Measurements from ENCODE around the gene LAMTOR2.
"Not testable (repeated sequence)": the region's sequence is repeated elsewhere in the genome, so short reads cannot be mapped to it uniquely, and the experiment has no call there.

LAMTOR2 gene

DNA sequence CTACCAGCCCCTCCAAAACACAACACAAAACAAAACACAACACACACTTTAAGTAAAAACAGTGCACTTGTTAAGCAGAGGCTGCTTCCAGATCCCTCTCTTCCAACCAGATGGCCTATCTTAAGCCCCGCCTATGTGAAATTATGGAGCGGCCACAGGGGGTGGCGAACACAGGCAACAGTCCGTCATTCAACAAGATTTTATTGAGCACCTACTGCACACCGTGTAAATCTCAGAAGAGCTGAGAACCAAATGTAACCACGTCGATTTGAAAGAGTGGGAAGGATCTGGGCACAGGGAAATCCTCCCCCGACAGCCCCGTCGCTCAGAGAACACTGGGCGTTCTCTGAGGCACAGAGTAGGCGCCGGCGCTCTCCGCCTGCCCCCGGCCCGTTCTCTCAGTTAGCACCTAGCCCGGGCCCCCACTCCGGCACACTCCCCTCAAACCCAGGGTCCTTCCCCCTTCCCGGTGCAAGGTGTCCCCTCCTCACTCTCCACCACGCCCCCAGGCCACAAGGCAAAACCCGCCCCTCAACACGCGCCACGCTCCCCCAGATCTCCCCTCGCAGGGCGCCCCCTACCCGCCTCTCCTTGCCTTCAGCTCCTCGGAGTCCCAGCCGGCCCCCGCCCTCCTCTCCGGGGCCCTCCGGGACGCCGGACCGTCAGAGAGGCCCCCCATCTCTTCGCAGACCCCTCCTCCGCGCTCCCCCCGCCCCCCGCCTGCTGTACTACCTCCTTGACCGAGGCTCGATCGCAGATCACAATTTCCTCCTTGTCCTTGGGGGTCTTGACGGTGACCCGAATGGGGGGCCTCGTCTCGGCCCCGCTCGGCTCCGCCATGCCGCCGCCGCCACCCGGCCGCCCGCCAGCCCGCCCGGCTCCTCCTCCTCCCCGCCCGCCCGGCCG lies 1.5 kb upstream of the LAMTOR2 start:
- peak in 1 of 2 experiments; percentile 22 for DNase-seq

DNA sequence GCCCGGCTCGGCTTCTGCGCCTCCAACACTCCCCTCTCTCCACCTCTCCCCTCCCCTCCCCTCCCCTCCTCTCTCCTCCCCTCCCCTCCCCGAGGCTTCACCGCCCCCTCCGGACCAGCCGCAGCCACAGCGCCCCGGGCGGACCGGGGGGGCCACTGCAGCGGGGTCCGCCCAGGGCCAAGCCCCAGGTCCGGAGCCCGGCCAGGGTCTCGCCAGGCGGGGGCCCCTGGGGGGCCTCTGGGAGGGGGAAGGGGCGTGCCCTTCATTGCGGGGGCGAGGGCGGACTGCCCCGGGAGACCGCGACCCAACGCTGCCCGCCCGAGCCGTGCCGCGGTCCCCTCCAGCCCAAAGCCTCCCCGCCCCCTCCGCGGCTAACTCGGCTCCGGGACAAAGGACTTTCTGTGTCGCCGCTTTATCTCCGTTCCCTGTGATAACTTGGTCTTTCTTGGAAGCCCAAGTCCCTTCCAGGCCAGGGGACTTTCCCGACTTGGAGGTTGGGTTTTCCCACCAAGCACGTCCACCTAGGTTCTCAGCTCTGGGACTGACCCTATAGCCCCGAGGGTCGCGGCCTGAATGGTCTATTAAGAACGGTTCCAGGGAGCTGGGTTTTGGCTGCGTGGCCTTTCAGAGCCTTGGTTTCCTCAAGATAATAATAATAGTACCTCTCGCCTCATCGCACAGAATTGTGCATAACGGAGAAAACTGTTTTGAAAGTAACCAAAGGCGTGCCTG lies 648 bp upstream of the LAMTOR2 start, which contains the start of gene UBQLN4:
TSS of gene UBQLN4 (minus strand) at position 31 of the 732 bp plus-strand sequence. CDS start 97 bp downstream, outside the sequence.
- peak; percentile 91 to 96 for DNase-seq

DNA sequence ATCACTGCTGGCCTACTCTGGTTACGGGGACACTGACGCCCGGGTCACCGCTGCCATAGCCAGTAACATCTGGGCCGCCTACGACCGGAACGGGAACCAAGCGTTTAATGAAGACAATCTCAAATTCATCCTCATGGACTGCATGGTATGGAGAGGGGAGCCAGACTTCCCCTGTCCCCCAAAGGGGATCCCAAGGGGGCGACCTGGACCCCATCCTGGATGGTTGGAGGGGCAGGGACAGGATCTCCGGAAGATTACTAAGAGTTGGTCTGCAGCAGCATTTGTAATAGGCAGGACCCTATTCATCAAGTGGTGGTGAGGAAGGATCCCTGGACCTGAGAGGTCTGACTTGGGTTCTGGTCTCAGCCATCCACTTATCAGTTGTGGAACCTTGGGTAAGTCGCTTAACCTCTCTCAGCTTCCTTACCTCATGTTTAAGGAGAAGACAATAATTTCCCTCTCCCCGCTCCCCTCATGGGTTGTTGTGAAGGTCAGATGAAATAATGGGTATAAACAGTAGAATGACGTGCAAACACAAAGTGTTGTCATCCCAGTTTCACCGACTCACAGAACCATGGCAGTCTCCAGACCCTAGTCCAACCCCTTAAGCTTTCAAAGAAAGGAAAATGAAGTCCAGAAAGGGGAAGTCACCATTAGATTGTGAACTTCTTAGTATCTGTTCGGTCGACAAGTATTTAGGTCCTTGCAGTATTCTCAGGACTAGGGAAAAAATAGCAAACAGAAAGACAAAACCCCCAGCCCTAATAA lies 883 bp downstream of the LAMTOR2 start:
- DNase-seq: no peak

GRCh38 chr1:156056326-156056849 lies 1.8 kb downstream of the LAMTOR2 start:
- DNase-seq: no peak

DNA sequence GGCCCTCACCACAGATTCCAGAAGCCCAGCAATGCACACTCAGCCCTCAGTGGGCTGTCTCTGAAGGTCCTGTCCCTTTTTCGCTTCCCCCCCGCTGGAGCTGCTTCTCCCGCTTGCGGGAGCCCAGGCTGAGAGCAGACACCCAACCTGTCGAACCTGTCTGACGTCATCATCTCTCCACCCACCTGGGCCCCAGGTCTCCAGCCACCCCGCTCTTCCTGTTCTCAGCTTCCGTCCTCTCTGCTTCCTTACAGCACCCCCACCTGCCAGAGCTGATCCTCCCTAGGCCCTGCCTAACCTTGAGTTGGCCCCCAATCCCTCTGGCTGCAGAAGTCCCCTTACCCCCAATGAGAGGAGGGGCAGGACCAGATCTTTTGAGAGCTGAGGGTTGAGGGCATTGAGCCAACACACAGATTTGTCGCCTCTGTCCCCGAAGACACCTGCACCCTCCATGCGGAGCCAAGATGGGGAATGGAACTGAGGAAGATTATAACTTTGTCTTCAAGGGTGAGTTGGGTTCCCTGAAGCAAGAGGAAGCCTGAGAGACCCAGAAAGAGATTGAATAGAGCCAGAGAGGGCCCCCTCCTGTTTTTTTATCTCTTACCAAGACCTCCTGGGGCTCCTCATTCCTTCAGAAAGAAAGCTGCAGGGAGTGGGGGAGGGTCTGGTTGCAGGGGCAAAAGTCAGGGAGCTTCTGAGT lies 6.5 kb downstream of the LAMTOR2 start, which contains the start of gene RAB25:
TSS of gene RAB25 (plus strand) at position 224 of the 700 bp plus-strand sequence. CDS start at position 465, 241 bp downstream.
- no peak for DNase-seq

DNA sequence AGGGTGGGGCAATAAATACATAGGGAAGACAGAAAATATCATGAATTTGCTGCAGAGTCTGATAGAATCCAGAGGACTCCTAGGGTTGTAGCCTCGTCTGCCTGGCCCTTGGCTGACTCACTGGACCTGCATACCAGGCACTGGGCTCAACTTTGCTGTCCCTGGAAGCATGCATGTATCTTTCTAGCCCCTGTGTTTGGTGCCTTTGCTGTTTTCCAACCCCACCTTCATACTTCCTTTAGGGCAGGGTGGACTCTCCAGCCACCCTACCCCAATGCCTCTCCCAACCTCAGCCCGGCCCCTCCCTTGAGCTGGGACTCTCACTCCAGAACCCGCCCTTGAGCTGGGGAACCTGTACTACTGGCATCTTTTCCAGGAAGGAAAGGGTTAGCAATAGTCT lies 7.6 kb downstream of the LAMTOR2 start:
- no peak for DNase-seq

GRCh38 chr1:156063997-156064285 lies 9.4 kb downstream of the LAMTOR2 start:
- no peak for DNase-seq

GRCh38 chr1:156064615-156065014 lies 10.0 kb downstream of the LAMTOR2 start:
- DNase-seq: no peak

GRCh38 chr1:156065212-156065611 lies 10.6 kb downstream of the LAMTOR2 start:
- DNase-seq: no peak

- DNase-seq: no peak
These were observed 11.3 kb downstream of the LAMTOR2 start for GRCh38 chr1:156065871-156066270.

DNA sequence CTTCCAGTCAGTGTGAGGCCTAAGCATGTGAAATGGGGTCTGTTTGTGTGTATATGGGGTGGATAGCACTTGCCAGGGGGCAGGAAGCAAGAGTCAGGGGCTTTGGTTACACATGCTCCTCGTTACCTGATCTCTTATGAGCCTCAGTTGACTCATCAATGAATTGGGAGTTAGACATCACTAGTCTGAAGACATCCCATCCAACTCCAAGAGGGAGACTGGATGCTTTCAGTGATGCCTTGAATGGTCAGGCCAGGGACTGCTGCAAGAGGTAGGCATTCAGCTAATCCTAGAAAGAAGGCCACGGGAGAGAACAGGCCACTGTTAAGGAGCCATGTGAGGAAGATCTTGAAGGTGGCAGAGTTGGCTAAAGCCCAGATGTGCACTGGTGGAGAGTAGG lies 12.7 kb downstream of the LAMTOR2 start:
- DNase-seq: no peak

DNA sequence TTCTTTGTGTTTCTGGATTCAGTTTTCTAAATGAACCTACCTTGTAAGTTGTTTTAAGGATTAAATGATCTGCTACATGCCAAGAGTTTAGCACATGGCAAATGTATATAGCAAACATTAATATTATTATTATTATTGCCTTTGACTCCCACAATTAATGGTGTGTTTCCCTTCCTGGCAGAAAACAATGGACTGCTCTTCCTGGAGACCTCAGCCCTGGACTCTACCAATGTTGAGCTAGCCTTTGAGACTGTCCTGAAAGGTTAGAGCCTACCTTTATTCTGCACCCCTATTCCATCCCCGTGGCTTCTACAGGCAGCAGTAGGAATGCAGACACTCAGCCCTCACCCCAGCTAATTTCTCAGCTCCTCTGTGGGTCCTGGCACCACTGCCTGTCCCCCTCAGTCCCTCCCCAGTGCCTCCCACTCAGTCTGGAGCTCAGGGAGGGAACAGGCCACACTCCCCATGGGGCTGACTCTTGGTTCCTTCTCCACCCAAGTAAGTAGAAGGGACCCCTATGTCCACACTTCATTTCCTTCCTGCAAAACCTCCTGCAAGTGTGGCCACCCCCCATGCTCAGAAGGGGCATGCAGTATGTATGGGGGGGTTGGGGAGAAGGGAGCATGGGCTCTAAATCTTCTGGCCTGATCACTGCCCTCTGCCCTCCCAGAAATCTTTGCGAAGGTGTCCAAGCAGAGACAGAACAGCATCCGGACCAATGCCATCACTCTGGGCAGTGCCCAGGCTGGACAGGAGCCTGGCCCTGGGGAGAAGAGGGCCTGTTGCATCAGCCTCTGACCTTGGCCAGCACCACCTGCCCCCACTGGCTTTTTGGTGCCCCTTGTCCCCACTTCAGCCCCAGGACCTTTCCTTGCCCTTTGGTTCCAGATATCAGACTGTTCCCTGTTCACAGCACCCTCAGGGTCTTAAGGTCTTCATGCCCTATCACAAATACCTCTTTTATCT lies 15.2 kb downstream of the LAMTOR2 start:
- DNase-seq: no peak

- no peak for DNase-seq
These were observed 16.0 kb downstream of the LAMTOR2 start for GRCh38 chr1:156070548-156070947.

DNA sequence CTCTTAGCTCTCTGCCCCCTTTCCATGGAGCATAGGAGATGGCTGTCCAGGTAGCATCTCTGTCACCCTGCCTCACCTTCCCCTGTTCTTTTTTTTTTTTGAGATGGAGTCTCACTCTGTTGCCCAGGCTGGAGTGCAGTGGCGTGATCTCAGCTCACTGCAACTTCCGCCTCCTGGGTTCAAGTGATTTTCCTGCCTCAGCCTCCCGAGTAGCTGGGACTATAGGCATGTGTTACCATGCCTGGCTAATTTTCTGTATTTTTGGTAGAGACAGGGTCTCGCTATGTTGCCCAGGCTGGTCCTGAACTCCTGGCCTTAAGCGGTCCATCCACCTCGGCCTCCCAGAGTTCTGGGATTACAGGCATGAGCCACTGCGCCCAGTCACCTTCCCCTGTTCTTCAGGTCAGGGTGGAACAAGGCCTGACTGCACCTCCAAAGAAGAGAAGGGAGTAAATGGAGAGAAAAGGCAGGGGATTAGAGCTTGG lies 16.8 kb downstream of the LAMTOR2 start:
- DNase-seq: not testable (repeated sequence)

- no peak for DNase-seq
These were observed 17.7 kb downstream of the LAMTOR2 start for GRCh38 chr1:156072251-156072650.

DNA sequence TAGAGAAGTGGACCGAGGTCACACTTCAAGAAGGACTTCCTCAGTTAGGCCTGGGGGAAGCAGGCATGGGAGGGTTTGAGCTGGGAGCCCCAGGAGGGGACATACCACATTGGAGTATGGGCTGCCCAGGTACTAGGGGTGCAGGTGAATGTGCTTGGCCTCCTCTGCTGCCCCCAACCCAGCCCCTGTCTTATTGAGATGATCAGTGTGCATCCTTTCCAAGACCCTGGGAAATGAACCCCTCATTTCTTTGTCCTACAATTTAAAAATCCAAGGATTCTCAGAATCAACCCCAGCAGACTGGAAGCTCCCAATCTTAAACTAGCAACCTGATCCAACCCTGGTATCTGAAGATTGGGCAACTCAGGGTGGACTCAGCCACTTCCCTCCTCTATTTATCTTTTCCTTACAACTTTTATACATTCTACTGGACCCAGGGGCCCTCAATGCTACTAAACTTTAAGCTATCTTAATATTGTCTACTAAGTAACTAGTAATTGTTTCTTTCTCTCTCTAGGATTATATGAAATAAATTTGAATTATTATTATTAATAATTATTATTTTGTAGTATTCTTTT lies 18.6 kb downstream of the LAMTOR2 start:
- DNase-seq: no peak

GRCh38 chr1:156073740-156074139 lies 19.2 kb downstream of the LAMTOR2 start:
- no peak for DNase-seq

DNA sequence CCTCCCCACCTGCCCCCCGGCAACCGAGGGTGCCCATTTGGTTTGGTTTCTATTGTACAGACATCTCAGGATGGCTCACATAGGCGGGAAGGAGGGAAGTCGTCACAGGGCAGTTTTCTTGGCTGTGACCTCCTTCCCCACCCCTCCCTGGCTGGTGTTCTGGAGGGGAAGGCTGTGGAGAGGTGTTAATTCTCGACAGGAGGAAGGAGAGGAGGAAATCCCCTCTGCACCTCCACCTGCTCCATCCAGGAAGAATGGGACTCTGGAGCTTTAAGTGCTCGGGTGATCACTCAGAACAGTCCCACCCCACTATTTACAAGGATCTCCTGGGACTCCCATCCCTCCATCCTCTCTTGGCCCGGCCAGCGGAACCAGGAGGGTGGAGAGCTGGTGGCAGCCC lies 20.1 kb downstream of the LAMTOR2 start:
- DNase-seq: no peak

GRCh38 chr1:156075162-156075561 lies 20.6 kb downstream of the LAMTOR2 start:
- DNase-seq: no peak

DNA sequence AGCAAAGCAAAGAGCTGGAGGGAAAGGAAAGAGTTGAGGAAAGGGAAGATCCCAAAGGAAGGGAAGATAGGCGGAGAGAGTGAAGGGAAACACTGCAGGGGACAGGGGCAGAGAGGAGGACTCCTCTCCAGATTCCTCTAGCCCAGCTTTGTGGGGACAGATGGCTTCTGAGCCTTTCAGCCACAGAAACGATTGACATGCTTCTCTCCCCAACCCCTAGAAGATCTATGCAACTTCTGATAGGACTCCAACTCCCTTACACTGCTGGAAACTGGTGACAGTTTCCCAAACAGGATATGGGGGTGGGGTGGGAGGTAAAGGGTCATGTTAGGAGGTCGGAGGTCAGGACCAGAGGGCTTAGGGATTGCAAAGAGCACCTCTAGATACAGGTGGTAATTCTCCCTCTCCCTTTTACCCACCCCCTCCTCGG lies 21.2 kb downstream of the LAMTOR2 start:
- DNase-seq: no peak
